SU-DHL-6 (cell line): ENCODE results near the gene ARHGAP11B.
A peak's percentile ranks its signal among the peaks of the same experiment; 100 is the strongest.
"Not testable (repeated sequence)": the region's sequence is repeated elsewhere in the genome, so short reads cannot be mapped to it uniquely, and the experiment has no call there.

Experiments used
- H2AFZ ChIP-seq: fragments of 200-600 bp; sonication (generic); 2 replicates; pipeline ENCODE4 v1.6.1; 2014; ENCODE audit warnings: low read depth, mild to moderate bottlenecking, moderate library complexity, mixed read lengths, antibody characterized with exemption, low read length; ENCODE audit not compliant: severe bottlenecking
- H3F3A ChIP-seq: fragments of 200-600 bp; shearing (Covaris generic); 2 replicates; pipeline ENCODE4 v1.6.0; 2016; ENCODE audit warnings: antibody characterized with exemption, mild to moderate bottlenecking; ENCODE audit not compliant: insufficient read depth
- H3K27ac ChIP-seq: fragments of 200-600 bp; sonication (generic); 2 replicates; pipeline ENCODE4 v1.5.1; 2016; ENCODE audit warnings: low read depth, mild to moderate bottlenecking, low read length, moderate library complexity, mixed read lengths
- H3K27me3 ChIP-seq: fragments of 200-600 bp; sonication (generic), shearing (Covaris generic); 2 replicates; pipeline ENCODE4 v1.6.0; 2014; ENCODE audit warnings: mild to moderate bottlenecking, low read length
- H3K36me3 ChIP-seq: fragments of 200-600 bp; sonication (generic); 2 replicates; pipeline ENCODE4 v1.6.1; 2014; ENCODE audit warnings: mild to moderate bottlenecking, low read length, mixed read lengths
- H3K4me2 ChIP-seq: fragments of 300-600, 200-600 bp; shearing (Covaris generic), sonication (generic); 2 replicates; pipeline ENCODE4 v1.6.0; 2014; ENCODE audit warnings: low read length, low read depth, mild to moderate bottlenecking; ENCODE audit not compliant: poor library complexity, severe bottlenecking
- H3K4me3 ChIP-seq: fragments of 200-600 bp; sonication (generic); 2 replicates; pipeline ENCODE4 v1.5.1; 2014; ENCODE audit warnings: antibody characterized with exemption, low read length, mild to moderate bottlenecking, mixed read lengths; ENCODE audit not compliant: insufficient read depth, poor library complexity, severe bottlenecking
- H3K79me2 ChIP-seq: fragments of 200-600 bp; sonication (generic); 2 replicates; pipeline ENCODE4 v1.6.1; 2014; ENCODE audit warnings: mild to moderate bottlenecking, low read length, moderate library complexity; ENCODE audit not compliant: insufficient read depth
- H3K9ac ChIP-seq: fragments of 200-600 bp; sonication (generic); 2 replicates; pipeline ENCODE4 v1.7.0; 2014; ENCODE audit warnings: mild to moderate bottlenecking, low read length
- H3K9me2 ChIP-seq: fragments of 200-600 bp; sonication (generic); replicated peaks from 2 replicates; pipeline ENCODE4 v1.6.1; 2014; ENCODE audit warnings: low read length; ENCODE audit not compliant: insufficient read depth
- H3K9me3 ChIP-seq: fragments of 200-600 bp; sonication (generic); 2 replicates; pipeline ENCODE4 v1.6.1; 2014; ENCODE audit warnings: low read length, mixed read lengths; ENCODE audit not compliant: insufficient read depth
- H4K20me1 ChIP-seq: fragments of 200-600 bp; sonication (generic); 2 replicates; pipeline ENCODE4 v1.6.1; 2014; ENCODE audit warnings: low read depth, mild to moderate bottlenecking, antibody characterized with exemption, low read length, moderate library complexity, mixed read lengths

Gene ARHGAP11B

DNA sequence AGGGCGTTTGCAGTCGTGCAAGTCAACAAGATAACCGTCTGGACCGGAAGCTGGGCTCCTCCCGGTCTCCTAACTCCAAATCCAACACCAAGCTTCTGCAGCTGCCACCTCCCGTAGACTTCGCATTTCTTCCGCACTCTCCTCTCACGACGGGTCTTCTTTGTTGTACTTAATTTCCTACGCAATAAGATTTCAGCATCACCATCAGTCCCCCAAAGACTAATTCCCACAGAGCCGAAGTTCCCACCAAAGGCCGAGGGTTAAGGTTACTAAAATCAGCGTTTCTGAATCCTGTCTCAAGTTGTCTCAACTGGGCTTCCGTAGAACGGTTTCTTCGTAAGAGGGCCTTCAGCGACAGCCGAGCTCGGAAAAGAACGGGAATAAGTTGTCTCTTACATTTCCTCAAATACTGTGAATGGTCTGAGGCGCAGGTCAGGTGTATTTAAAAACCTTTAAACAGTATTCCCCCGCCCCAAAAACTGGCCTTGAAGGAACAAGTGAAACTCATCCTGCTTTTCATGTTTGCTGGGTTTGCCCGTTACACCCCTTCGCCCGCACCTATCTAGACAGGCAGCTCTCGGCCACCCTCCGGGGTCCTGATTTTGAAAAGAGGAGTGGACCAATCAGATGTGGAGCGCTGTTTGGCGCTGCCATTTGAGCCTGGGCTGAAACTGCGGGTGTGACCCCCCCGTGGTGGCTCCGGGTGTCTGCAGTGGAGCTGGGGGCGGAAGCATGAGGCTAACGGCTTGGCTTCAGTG is at the start of gene ARHGAP11B:
TSS of gene ARHGAP11B (plus strand) at position 693 of the 758 bp plus-strand sequence.
- H3K27ac ChIP-seq = peak within 1 kb of the TSS; percentile 93
- H3K79me2 ChIP-seq = peaks cover 46% of the 10 kb centered on the region
- peak within 1 kb of the TSS; percentile 96 for H3K4me3 ChIP-seq
- not testable (repeated sequence) for H3K9me2 ChIP-seq, H3K27me3 ChIP-seq, H3K36me3 ChIP-seq, H3F3A ChIP-seq, H3K9me3 ChIP-seq, H4K20me1 ChIP-seq
- peak within 1 kb of the TSS; percentile 47 for H2AFZ ChIP-seq
- peak within 1 kb of the TSS; percentile 92 for H3K9ac ChIP-seq
- peak within 1 kb of the TSS; percentile 80 for H3K4me2 ChIP-seq

DNA sequence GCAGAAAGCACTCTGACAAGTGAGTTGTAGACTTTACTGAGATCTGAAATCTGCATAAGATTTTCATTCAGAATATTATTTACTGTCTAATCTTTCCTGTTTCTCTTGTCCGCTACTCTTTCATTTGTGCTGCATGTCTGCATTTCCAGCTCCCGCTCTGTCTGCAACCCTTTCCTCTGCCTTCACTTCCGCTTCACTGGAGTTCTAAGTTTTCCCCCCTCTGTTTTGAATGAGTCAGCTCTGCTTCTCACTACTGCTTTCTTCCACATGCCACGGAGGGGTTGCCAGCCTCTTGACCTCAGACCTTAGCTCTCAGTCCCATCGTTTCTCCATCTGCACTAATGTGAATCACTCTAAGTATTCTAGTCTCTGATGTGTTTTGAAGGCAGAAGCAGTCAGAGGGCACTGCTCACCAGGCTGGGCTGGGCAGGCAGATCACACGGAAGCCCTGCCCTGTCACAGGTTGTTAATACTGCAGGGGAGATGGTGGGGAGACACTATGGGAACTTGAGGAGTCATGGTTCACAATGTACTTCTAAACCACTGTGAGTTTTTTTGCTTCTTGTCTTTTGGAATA is 46.4 kb upstream of the ARHGAP11B start:
- H3K27ac ChIP-seq, H3F3A ChIP-seq, H3K4me3 ChIP-seq, H3K9me2 ChIP-seq, H3K36me3 ChIP-seq, H3K4me2 ChIP-seq, H3K79me2 ChIP-seq, H3K27me3 ChIP-seq, H3K9me3 ChIP-seq, H4K20me1 ChIP-seq, H3K9ac ChIP-seq, H2AFZ ChIP-seq: not testable (repeated sequence)

DNA sequence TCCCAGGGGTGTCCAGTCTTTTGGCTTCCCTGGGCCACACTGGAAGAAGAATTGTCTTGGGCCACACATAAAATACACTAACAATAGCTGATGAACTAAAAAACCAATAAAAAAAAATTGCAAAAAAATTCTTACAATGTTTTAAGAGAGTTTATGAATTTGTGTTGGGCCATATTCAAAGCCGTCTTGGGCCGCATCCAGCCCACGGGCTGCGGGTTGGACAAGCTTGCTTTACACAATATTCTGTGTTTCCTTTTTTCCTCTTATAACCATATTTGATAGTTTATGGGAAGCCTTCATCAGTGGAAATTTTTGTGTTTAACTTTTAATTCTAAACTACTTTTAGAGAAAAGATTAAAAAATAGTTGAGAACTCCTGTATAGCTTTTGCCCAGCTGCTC is 45.2 kb upstream of the ARHGAP11B start:
- not testable (repeated sequence) for H3K4me3 ChIP-seq, H3F3A ChIP-seq, H3K27me3 ChIP-seq, H3K9me2 ChIP-seq, H3K79me2 ChIP-seq, H3K9ac ChIP-seq, H2AFZ ChIP-seq, H3K9me3 ChIP-seq, H4K20me1 ChIP-seq, H3K4me2 ChIP-seq, H3K36me3 ChIP-seq, H3K27ac ChIP-seq

DNA sequence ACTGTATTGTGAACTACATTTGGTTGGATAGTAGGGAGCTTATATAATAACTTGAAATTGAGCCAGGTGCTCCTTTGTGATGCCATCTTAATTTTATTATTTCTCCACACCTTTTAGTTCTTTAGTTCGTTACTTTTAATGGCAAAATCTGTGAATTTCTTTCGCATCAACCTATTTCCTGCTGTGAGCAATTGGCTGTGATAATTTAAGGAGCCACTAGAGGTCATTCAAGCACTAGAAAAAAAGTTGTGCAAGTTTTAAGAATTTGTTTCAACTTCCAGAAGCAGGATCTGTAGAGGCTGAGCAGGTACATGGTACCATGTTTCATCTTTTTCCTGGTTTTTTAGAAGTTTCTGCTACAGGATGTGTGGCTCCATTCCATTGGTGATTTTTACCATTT is 27.0 kb upstream of the ARHGAP11B start:
- not testable (repeated sequence) for H3F3A ChIP-seq, H4K20me1 ChIP-seq

DNA sequence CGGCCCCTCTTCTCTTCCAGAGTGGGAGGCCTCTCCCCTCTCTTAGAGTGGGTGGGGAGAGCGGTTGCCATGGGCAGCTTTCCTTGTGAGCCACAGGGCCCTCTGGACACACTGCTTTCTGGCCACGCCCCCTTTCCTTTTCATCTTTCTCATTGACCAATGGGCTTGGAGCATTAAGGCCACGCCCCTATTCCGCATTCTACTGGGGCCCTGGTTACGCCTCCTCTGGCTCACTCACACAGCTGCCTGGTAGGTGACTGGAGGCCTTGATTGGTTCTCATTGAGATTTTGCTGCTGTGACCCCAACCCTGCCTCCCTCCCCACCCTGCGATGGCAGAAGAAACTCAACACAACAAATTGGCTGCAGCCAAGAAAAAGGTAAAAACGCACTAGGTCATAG is 22.1 kb upstream of the ARHGAP11B start, which contains the start of gene GOLGA8H:
TSS of gene GOLGA8H (plus strand) at position 233 of the 400 bp plus-strand sequence. CDS start at position 331, 98 bp downstream.
- H3K9me2 ChIP-seq, H3F3A ChIP-seq, H3K79me2 ChIP-seq: not testable (repeated sequence)

More for the DNA sequence above, 27.0 kb upstream of the ARHGAP11B start:
- H3K36me3 ChIP-seq, H3K79me2 ChIP-seq, H3K4me2 ChIP-seq, H3K27ac ChIP-seq, H3K9ac ChIP-seq, H3K9me2 ChIP-seq, H3K9me3 ChIP-seq, H2AFZ ChIP-seq, H3K4me3 ChIP-seq, H3K27me3 ChIP-seq: not testable (repeated sequence)

DNA sequence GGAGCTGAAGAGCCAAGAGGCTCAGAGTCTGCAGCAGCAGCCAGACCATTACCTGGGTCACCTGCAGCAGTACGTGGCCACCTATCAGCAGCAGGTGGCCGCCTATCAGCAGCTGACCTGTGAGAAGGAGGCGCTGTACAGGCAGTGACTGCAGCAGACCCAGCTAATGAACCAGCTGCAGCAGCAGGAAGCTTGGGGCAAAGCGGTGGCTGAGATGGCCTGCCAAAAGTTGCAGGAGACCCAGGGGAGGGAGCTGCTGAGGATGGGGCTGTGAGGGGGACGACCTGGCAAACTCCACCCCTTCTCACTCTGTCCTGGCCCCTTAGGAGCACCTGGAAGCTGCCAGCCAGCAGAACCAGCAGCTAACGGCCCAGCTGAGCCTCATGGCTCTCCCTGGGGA is 13.7 kb upstream of the ARHGAP11B start:
- H3K9me2 ChIP-seq = not testable (repeated sequence)

More for the DNA sequence above, 22.1 kb upstream of the ARHGAP11B start, which contains the start of gene GOLGA8H:
- not testable (repeated sequence) for H4K20me1 ChIP-seq, H3K27ac ChIP-seq, H3K27me3 ChIP-seq, H3K4me2 ChIP-seq, H2AFZ ChIP-seq, H3K4me3 ChIP-seq, H3K9me3 ChIP-seq, H3K36me3 ChIP-seq, H3K9ac ChIP-seq

DNA sequence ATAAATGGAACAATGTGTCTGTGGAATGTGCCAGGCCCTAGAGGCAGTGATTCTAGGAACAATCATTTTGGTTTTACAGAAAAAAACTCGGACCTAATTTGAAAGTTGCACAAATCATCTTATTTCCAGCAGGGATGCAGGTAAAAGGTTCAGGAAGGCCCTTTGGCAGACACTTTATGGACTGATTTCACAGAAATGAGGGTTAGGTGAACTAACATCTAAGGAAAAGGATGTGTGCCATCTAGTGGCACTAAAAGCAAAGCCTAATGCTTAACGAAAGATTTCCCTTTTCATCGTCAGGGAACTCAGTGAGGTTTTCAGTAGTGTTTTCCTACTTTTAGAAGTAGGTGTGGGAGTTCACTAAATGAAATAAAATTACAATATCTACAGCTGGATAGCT is 4.6 kb upstream of the ARHGAP11B start:
- H3K9ac ChIP-seq, H3K4me2 ChIP-seq, H3K27me3 ChIP-seq, H3K36me3 ChIP-seq, H3K4me3 ChIP-seq, H2AFZ ChIP-seq, H4K20me1 ChIP-seq, H3K9me2 ChIP-seq, H3K27ac ChIP-seq, H3F3A ChIP-seq, H3K9me3 ChIP-seq, H3K79me2 ChIP-seq: not testable (repeated sequence)

More for the DNA sequence above, 13.7 kb upstream of the ARHGAP11B start:
- not testable (repeated sequence) for H3K27ac ChIP-seq, H3K9ac ChIP-seq, H3K9me3 ChIP-seq, H3K79me2 ChIP-seq, H3F3A ChIP-seq, H3K27me3 ChIP-seq, H3K4me2 ChIP-seq, H3K4me3 ChIP-seq, H4K20me1 ChIP-seq, H3K36me3 ChIP-seq, H2AFZ ChIP-seq

DNA sequence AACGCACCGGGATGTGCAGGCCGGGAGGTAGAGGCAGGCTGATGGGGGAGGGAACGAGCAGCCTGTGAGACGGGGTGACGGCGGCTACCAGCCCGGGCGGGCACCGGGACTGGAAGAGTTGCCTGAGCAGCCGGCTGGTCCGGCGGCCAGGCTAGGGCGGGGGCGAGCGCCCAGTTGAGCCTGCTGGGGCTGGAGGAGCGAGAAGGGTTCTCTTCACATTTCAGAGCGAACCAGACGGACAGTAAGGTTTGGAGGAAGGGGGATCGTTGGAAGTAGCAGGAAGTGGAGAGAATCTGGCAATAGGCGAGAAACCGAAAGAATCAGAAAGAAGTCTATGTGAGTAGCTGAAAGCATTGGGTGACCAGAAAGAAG is 252 bp downstream of the ARHGAP11B start:
- H4K20me1 ChIP-seq, H3K27me3 ChIP-seq, H3K9me3 ChIP-seq, H3K9me2 ChIP-seq, H3K36me3 ChIP-seq, H2AFZ ChIP-seq, H3F3A ChIP-seq: not testable (repeated sequence)
- H3K27ac ChIP-seq = peak overlapping the region; percentile 93
- peaks cover 47% of the 10 kb centered on the region for H3K79me2 ChIP-seq
- peak overlapping the region; percentile 96 for H3K4me3 ChIP-seq
- peak overlapping the region; percentile 92 for H3K9ac ChIP-seq
- H3K4me2 ChIP-seq = peak overlapping the region; percentile 80
